Measurements from ENCODE around the gene FBXO40. TPM values are rescaled to one million over a fixed set of nuclear protein-coding genes. Genes with fewer than 3 reads are reported as not detected.

The FBXO40 gene
- total and polyA plus RNA-seq, 9 of the 15 experiments (the other 6 are each of a cell fraction or from before 2014, with no cell fraction given): 0.01 to 0.05 (median 0.04) TPM; not detected in 3

DNA sequence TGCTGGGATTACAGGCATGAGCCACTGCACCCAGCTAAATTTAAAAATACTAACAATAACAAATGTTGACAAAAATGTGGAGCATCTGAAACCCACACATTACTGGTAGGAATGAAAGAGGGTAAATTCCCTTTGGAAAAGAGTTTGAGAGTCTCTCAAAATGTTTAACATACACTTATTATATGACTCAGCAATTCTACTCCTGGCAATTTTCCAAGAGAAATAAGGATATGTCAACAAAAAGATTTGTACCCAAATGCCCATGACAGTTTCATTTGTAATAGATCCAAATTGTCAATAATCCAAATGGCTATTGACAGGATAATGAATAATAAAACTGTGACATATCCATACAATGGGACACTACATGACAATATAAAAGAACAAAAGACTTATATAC is 58.5 kb downstream of the FBXO40 start (continued):
- TF ChIP-seq, protein P1, sequence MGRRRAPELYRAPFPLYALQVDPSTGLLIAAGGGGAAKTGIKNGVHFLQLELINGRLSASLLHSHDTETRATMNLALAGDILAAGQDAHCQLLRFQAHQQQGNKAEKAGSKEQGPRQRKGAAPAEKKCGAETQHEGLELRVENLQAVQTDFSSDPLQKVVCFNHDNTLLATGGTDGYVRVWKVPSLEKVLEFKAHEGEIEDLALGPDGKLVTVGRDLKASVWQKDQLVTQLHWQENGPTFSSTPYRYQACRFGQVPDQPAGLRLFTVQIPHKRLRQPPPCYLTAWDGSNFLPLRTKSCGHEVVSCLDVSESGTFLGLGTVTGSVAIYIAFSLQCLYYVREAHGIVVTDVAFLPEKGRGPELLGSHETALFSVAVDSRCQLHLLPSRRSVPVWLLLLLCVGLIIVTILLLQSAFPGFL (CRISPR knock-in tag; IDR thresholded peaks at IDR 0.05): no peak
- TF ChIP-seq ZNF316 (IDR thresholded peaks at IDR 0.05) (peak; percentile 96), FOXJ3 (CRISPR knock-in tag; IDR thresholded peaks at IDR 0.05) (no peak), THRAP3 (IDR thresholded peaks at IDR 0.05; ENCODE audit: borderline replicate concordance) (no peak), MECOM (CRISPR knock-in tag; IDR thresholded peaks at IDR 0.05) (no peak), LEF1 (IDR thresholded peaks at IDR 0.05) (no peak), ZFP1 (CRISPR knock-in tag; IDR thresholded peaks at IDR 0.05) (no peak), ZNF23 (CRISPR knock-in tag; IDR thresholded peaks at IDR 0.05) (no peak), PHB (CRISPR knock-in tag; IDR thresholded peaks at IDR 0.05) (no peak), ZNF436 (CRISPR knock-in tag; IDR thresholded peaks at IDR 0.05) (no peak), NFIC (IDR thresholded peaks at IDR 0.05) (peak; percentile 80), STAG1 (CRISPR knock-in tag; IDR thresholded peaks at IDR 0.05; ENCODE audit: borderline replicate concordance) (no peak), MXI1 (IDR thresholded peaks at IDR 0.05; ENCODE audit: low read depth, low read length) (no peak), ZNF239 (CRISPR knock-in tag; IDR thresholded peaks at IDR 0.05) (no peak), TEAD4 (IDR thresholded peaks at IDR 0.05; ENCODE audit: low read length) (no peak), TEAD4 (CRISPR knock-in tag; IDR thresholded peaks at IDR 0.05; ENCODE audit: borderline replicate concordance) (no peak), NFXL1 (CRISPR knock-in tag; IDR thresholded peaks at IDR 0.05) (no peak), KDM4B (IDR thresholded peaks at IDR 0.05; ENCODE audit: borderline replicate concordance in 2 of 2, low read depth in 1 of 2) (no peak), ZNF212 (CRISPR knock-in tag; IDR thresholded peaks at IDR 0.05) (no peak), PPARD (CRISPR knock-in tag; IDR thresholded peaks at IDR 0.05) (no peak), ZNF41 (CRISPR knock-in tag; conservative IDR thresholded peaks at IDR 0.05) (no peak), SREBF1 (IDR thresholded peaks at IDR 0.05; ENCODE audit: borderline replicate concordance, low read depth, low read length) (no peak), TBL1XR1 (IDR thresholded peaks at IDR 0.05; ENCODE audit: low read length in 2 of 2) (no peak), NFE2 (IDR thresholded peaks at IDR 0.05; ENCODE audit: low read depth) (peak; percentile 84), IRF2 (CRISPR knock-in tag; IDR thresholded peaks at IDR 0.05) (no peak)
- TF ChIP-seq, protein P2, sequence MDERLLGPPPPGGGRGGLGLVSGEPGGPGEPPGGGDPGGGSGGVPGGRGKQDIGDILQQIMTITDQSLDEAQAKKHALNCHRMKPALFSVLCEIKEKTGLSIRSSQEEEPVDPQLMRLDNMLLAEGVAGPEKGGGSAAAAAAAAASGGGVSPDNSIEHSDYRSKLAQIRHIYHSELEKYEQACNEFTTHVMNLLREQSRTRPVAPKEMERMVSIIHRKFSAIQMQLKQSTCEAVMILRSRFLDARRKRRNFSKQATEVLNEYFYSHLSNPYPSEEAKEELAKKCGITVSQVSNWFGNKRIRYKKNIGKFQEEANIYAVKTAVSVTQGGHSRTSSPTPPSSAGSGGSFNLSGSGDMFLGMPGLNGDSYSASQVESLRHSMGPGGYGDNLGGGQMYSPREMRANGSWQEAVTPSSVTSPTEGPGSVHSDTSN (CRISPR knock-in tag; IDR thresholded peaks at IDR 0.05; ENCODE audit: low read depth): no peak
- TF ChIP-seq, protein P2 (tag; conservative IDR thresholded peaks at IDR 0.05; ENCODE audit: low read depth): peak; percentile 38; the same call in 1 of the 2 replicates
- TF ChIP-seq, protein P3, sequence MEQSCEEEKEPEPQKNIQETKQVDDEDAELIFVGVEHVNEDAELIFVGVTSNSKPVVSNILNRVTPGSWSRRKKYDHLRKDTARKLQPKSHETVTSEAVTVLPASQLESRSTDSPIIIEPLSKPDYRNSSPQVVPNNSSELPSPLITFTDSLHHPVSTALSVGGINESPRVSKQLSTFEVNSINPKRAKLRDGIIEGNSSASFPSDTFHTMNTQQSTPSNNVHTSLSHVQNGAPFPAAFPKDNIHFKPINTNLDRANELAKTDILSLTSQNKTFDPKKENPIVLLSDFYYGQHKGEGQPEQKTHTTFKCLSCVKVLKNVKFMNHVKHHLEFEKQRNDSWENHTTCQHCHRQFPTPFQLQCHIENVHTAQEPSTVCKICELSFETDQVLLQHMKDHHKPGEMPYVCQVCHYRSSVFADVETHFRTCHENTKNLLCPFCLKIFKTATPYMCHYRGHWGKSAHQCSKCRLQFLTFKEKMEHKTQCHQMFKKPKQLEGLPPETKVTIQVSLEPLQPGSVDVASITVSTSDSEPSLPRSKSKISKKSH (CRISPR knock-in tag; IDR thresholded peaks at IDR 0.05): no peak
